H1 (cell line): ENCODE results near the gene TMEM169. TPM values are rescaled to one million over a fixed set of nuclear protein-coding genes. Genes with fewer than 3 reads are reported as not detected.

Experiments used
- CTCF ChIA-PET: fragments of 300-600 bp; sonication (Branson Sonifier 250); formaldehyde crosslinking; loops from one replicate; lab custom pipeline; 2021; ENCODE audit not compliant: partially characterized antibody; lab: Charles Lee
- POLR2A ChIA-PET: fragments of 300-600 bp; sonication (Branson Sonifier 250); formaldehyde crosslinking; loops from one replicate; lab custom pipeline; 2021; ENCODE audit warnings: inconsistent platforms; ENCODE audit not compliant: partially characterized antibody; lab: Charles Lee
- DNase-seq, 2 experiments: peaks; one replicate each; pipeline versions ENCODE4 v3.0.0 to v3.0.0-alpha.2; 2010 to 2022; ENCODE audit warnings: low spot score in 2 of 2, low read depth in 1 of 2, mixed read lengths in 1 of 2
- FAIRE-seq: peaks from 2 replicates; lab custom pipeline; 2011; peaks lifted over from hg19 to GRCh38; lab: Jason Lieb, UNC
- H2AFZ ChIP-seq: 2 replicates; pipeline ENCODE4 v1.8.1; 2012; ENCODE audit warnings: low read length, inconsistent platforms
- H2AK5ac ChIP-seq: 2 replicates; pipeline ENCODE4 v1.6.1; 2013; ENCODE audit warnings: low read depth, low read length
- H2BK120ac ChIP-seq: replicated peaks from 2 replicates; pipeline ENCODE3; 2013; ENCODE audit warnings: low read depth, low read length, inconsistent platforms
- H2BK12ac ChIP-seq: 2 replicates; pipeline ENCODE4 v1.6.1; 2013; ENCODE audit warnings: low read depth, low read length
- H2BK15ac ChIP-seq: 2 replicates; pipeline ENCODE4 v1.6.1; 2013; ENCODE audit warnings: low read length
- H2BK20ac ChIP-seq: 2 replicates; pipeline ENCODE4 v1.6.1; 2013; ENCODE audit warnings: low read length
- H2BK5ac ChIP-seq: 2 replicates; pipeline ENCODE4 v1.6.1; 2013; ENCODE audit warnings: low read depth, low read length
- H3K14ac ChIP-seq: 2 replicates; pipeline ENCODE4 v1.6.1; 2013; ENCODE audit warnings: inconsistent platforms; ENCODE audit not compliant: insufficient read length
- H3K18ac ChIP-seq: 2 replicates; pipeline ENCODE4 v1.6.1; 2013; ENCODE audit warnings: low read length; ENCODE audit errors: extremely low read depth
- H3K23ac ChIP-seq: 2 replicates; pipeline ENCODE4 v1.6.1; 2013; ENCODE audit warnings: inconsistent platforms; ENCODE audit not compliant: insufficient read length
- H3K23me2 ChIP-seq: 2 replicates; pipeline ENCODE4 v1.6.1; 2013; ENCODE audit warnings: low read depth, low read length
- H3K27ac ChIP-seq: 2 replicates; pipeline ENCODE4 v1.6.1; 2011; ENCODE audit warnings: low read depth, low read length, inconsistent platforms
- H3K27me3 ChIP-seq, 4 experiments: replicated peaks in 1 of 4; 1 replicate in 1 of 4; 2 replicates in 3 of 4; pipeline versions ENCODE4 v1.6.1 to v1.8.1; 2011 to 2013; ENCODE audit warnings: low read length in 3 of 4, mild to moderate bottlenecking in 3 of 4, inconsistent platforms in 2 of 4, mixed read lengths in 2 of 4, moderate library complexity in 1 of 4; ENCODE audit not compliant: control insufficient read depth in 3 of 4, insufficient read depth in 3 of 4; ENCODE audit errors: extremely low read depth in 1 of 4
- H3K36me3 ChIP-seq, 4 experiments: 2 replicates each; pipeline versions ENCODE4 v1.6.1 to v1.8.1; 2011 to 2013; ENCODE audit warnings: mild to moderate bottlenecking in 4 of 4, low read length in 3 of 4, moderate library complexity in 2 of 4, control low read depth in 1 of 4, inconsistent platforms in 1 of 4; ENCODE audit not compliant: insufficient read depth in 4 of 4, control insufficient read depth in 2 of 4
- H3K4ac ChIP-seq: replicated peaks from 2 replicates; pipeline ENCODE3; 2013; ENCODE audit warnings: low read length, low read depth, mixed read lengths, inconsistent platforms; ENCODE audit not compliant: insufficient read length
- H3K4me1 ChIP-seq, 4 experiments: replicated peaks in 1 of 4; 1 replicate in 1 of 4; 2 replicates in 3 of 4; pipeline versions ENCODE4 v1.6.1 to v1.8.1; 2011 to 2013; ENCODE audit warnings: low read length in 3 of 4, inconsistent platforms in 2 of 4, mixed read lengths in 1 of 4; ENCODE audit not compliant: insufficient read depth in 4 of 4, control insufficient read depth in 3 of 4
- H3K4me2 ChIP-seq, 2 experiments: 2 replicates each; pipeline versions ENCODE4 v1.6.1 to v1.8.1; 2011 to 2013; ENCODE audit warnings: low read depth in 2 of 2, low read length in 2 of 2, control low read depth in 1 of 2, inconsistent platforms in 1 of 2, mild to moderate bottlenecking in 1 of 2; ENCODE audit not compliant: insufficient read depth in 1 of 2
- H3K4me3 ChIP-seq, 4 experiments: fragments of 200-600, 300-600 bp in 1 of 4; sonication (generic), shearing (Covaris generic), sonication (Bioruptor Twin) in 1 of 4; 2 replicates each; pipeline versions ENCODE4 v1.5.1 to v1.8.1; 2011 to 2016; ENCODE audit warnings: low read length in 4 of 4, low read depth in 3 of 4, control low read depth in 2 of 4, inconsistent platforms in 2 of 4, mild to moderate bottlenecking in 2 of 4, mixed read lengths in 1 of 4, moderate library complexity in 1 of 4; ENCODE audit not compliant: insufficient read depth in 2 of 4; ENCODE audit errors: extremely low read depth in 1 of 4
- H3K56ac ChIP-seq: replicated peaks from 2 replicates; pipeline ENCODE3; 2013; ENCODE audit warnings: low read depth, mild to moderate bottlenecking, mixed read lengths, low read length, inconsistent platforms; ENCODE audit not compliant: insufficient read length
- H3K79me1 ChIP-seq: 2 replicates; pipeline ENCODE4 v1.6.1; 2013; ENCODE audit warnings: low read depth, low read length, control low read depth
- H3K79me2 ChIP-seq, 2 experiments: 2 replicates each; pipeline versions ENCODE4 v1.6.1 to v1.8.1; 2012 to 2013; ENCODE audit warnings: low read length in 2 of 2, mild to moderate bottlenecking in 2 of 2, inconsistent platforms in 1 of 2; ENCODE audit not compliant: insufficient read depth in 2 of 2, control insufficient read depth in 1 of 2
- H3K9ac ChIP-seq, 4 experiments: replicated peaks in 1 of 4; 1 replicate in 1 of 4; 2 replicates in 3 of 4; pipeline versions ENCODE4 v1.6.1 to v1.8.1; 2011 to 2013; ENCODE audit warnings: low read depth in 3 of 4, low read length in 3 of 4, control low read depth in 2 of 4, mild to moderate bottlenecking in 2 of 4, moderate library complexity in 2 of 4, inconsistent platforms in 1 of 4; ENCODE audit errors: extremely low read depth in 1 of 4
- H3K9me3 ChIP-seq, 2 experiments: 2 replicates each; pipeline versions ENCODE4 v1.6.1 to v1.8.1; 2012 to 2013; ENCODE audit warnings: mild to moderate bottlenecking in 2 of 2, moderate library complexity in 2 of 2, control low read depth in 1 of 2, inconsistent platforms in 1 of 2, low read depth in 1 of 2, low read length in 1 of 2, mixed read lengths in 1 of 2; ENCODE audit not compliant: insufficient read depth in 2 of 2
- H4K20me1 ChIP-seq, 2 experiments: replicated peaks in 1 of 2; 2 replicates each; pipeline versions ENCODE3 to v1.8.1; 2011 to 2013; ENCODE audit warnings: inconsistent platforms in 2 of 2, low read length in 2 of 2, mild to moderate bottlenecking in 1 of 2; ENCODE audit not compliant: insufficient read depth in 2 of 2, control insufficient read depth in 1 of 2
- H4K5ac ChIP-seq: 2 replicates; pipeline ENCODE4 v1.6.1; 2013; ENCODE audit warnings: low read length, low read depth, mixed read lengths, inconsistent platforms; ENCODE audit not compliant: insufficient read length
- H4K8ac ChIP-seq: 2 replicates; pipeline ENCODE4 v1.8.0; 2013; ENCODE audit warnings: mild to moderate bottlenecking, moderate library complexity, low read length, inconsistent platforms; ENCODE audit not compliant: insufficient read depth; ENCODE audit errors: extremely low read depth
- H4K91ac ChIP-seq: replicated peaks from 2 replicates; pipeline ENCODE3; 2013; ENCODE audit warnings: low read length, mixed read lengths, inconsistent platforms; ENCODE audit not compliant: insufficient read length
- ATF3 ChIP-seq: IDR thresholded peaks from 2 replicates; pipeline ENCODE4 v1.6.1; 2011; ENCODE audit warnings: low read depth, mild to moderate bottlenecking, low read length; ENCODE audit not compliant: insufficient read depth
- BACH1 ChIP-seq: IDR thresholded peaks from 2 replicates; pipeline ENCODE4 v1.6.1; 2012; ENCODE audit warnings: low read length, improper control_type of control experiment
- FOSL1 ChIP-seq: IDR thresholded peaks from 2 replicates; pipeline ENCODE4 v1.6.1; 2011; ENCODE audit warnings: mild to moderate bottlenecking, low read depth, low read length, moderate library complexity; ENCODE audit not compliant: insufficient read depth
- HDAC6 ChIP-seq: IDR thresholded peaks from one replicate; pipeline ENCODE4 v1.7.1; 2012; ENCODE audit warnings: low read depth, mild to moderate bottlenecking, inconsistent platforms, low read length, moderate library complexity
- KDM4A ChIP-seq: IDR thresholded peaks from one replicate; pipeline ENCODE4 v1.7.1; 2012; ENCODE audit warnings: low read depth, mild to moderate bottlenecking, moderate library complexity, low read length, inconsistent platforms; ENCODE audit not compliant: severe bottlenecking
- MAX ChIP-seq: IDR thresholded peaks from 2 replicates; pipeline ENCODE4 v1.6.1; 2012; ENCODE audit warnings: inconsistent platforms
- POLR2A ChIP-seq, 2 experiments: IDR thresholded peaks; 1 replicate in 1 of 2; 2 replicates in 1 of 2; pipeline ENCODE4 v1.6.1; 2011; ENCODE audit warnings: low read depth in 2 of 2, low read length in 2 of 2, mild to moderate bottlenecking in 2 of 2; ENCODE audit errors: control extremely low read depth in 1 of 2
- POU5F1 ChIP-seq: IDR thresholded peaks from 2 replicates; pipeline ENCODE4 v1.6.1; 2011; ENCODE audit warnings: low read depth, mild to moderate bottlenecking, low read length, moderate library complexity
- RAD21 ChIP-seq, 2 experiments: IDR thresholded peaks in 1 of 2; conservative IDR thresholded peaks in 1 of 2; 2 replicates each; pipeline ENCODE4 v1.6.1; 2011; ENCODE audit warnings: low read depth in 2 of 2, low read length in 2 of 2, improper control_type of control experiment in 1 of 2, inconsistent platforms in 1 of 2, mild to moderate bottlenecking in 1 of 2, moderate library complexity in 1 of 2
- SIN3A ChIP-seq, 2 experiments: IDR thresholded peaks in 1 of 2; conservative IDR thresholded peaks in 1 of 2; 2 replicates each; pipeline ENCODE4 v1.6.1; 2011 to 2012; ENCODE audit warnings: low read length in 2 of 2, improper control_type of control experiment in 1 of 2, low read depth in 1 of 2, mild to moderate bottlenecking in 1 of 2
- SP1 ChIP-seq: IDR thresholded peaks from 2 replicates; pipeline ENCODE4 v1.6.1; 2011; ENCODE audit warnings: low read depth, low read length
- SP2 ChIP-seq: IDR thresholded peaks from 2 replicates; pipeline ENCODE4 v1.6.1; 2012; ENCODE audit warnings: mild to moderate bottlenecking, low read length, inconsistent platforms
- WGBS, 2 experiments: shearing (Covaris generic) in 1 of 2; methylation state at CpG; one replicate each; pipeline versions ENCODE4 v1.1.6 to v1.1.7; 2013 to 2015; ENCODE audit warnings: low lambda C conversion rate in 2 of 2, mixed read lengths in 2 of 2, inconsistent platforms in 1 of 2, low coverage in 1 of 2, missing lambda C conversion rate in 1 of 2; ENCODE audit not compliant: insufficient replicate concordance in 2 of 2, insufficient coverage in 1 of 2, insufficient read length in 1 of 2; ENCODE audit errors: extremely low coverage in 1 of 2, missing lambda C conversion rate in 1 of 2; 5-methylcytosine and 5-hydroxymethylcytosine counted together
- polyA plus RNA-seq, 7 experiments: library from polyadenylated mRNA; depleted of rRNA in 3 of 7; stranded (reverse) in 5 of 7; unstranded in 2 of 7; fragments of >200 nt in 5 of 7; fragments of 200-250 nt in 2 of 7; gene quantifications; 1 replicate in 5 of 7; 2 replicates in 1 of 7; 4 replicates in 1 of 7; pipeline versions ENCODE4 v1.2.1 to v1.2.3, GENCODE V29; 2011 to 2013; ENCODE audit warnings: missing spikeins in 2 of 7, mixed read lengths in 2 of 7
- total RNA-seq: library from RNA; stranded (reverse); fragmentation: NEBNext Ultra II Directional; extraction: Animal tissue kit (Norgen Biotek cat#: 25700); gene quantifications from 2 replicates; pipeline ENCODE4 v1.2.1, GENCODE V29; 2021

Gene TMEM169
- total and polyA plus RNA-seq, 2 of the 8 experiments (the other 6 are each of a cell fraction or from before 2014, with no cell fraction given), result 0.41 to 2.4 TPM

- DNase-seq (no peak), FAIRE-seq (no peak)
- no peaks in the 10 kb centered on the region for H3K27me3 ChIP-seq
- no peak overlapping the region for H4K8ac ChIP-seq
- peaks cover 6% of the 10 kb centered on the region for H3K23me2 ChIP-seq
- H3K18ac ChIP-seq, result no peak overlapping the region
- H3K23ac ChIP-seq, result no peak overlapping the region
- no peak overlapping the region for H2BK15ac ChIP-seq
- POLR2A ChIA-PET, result interaction anchor here (1.0 kb wide), 1 partner anchor 21 kb away, joined by 3 read pairs; no protein-coding TSS in a partner anchor
- H3K4me3 ChIP-seq, result no peak overlapping the region
- no peak overlapping the region for H2BK5ac ChIP-seq
- 89% methylated on average over 2 of the region's 2 CpGs; no CpG with 5 or more reads in 1 of the 2 experiments for WGBS, 2 experiments
- no peak overlapping the region for H3K4ac ChIP-seq
- H3K9me3 ChIP-seq, result no peaks in the 10 kb centered on the region
- peaks cover 3 to 15% (median 14%) of the 10 kb centered on the region in 4 experiments; a peak in 5 of 7 replicates for H3K4me1 ChIP-seq
- no peak overlapping the region for H4K5ac ChIP-seq
- no peaks in the 10 kb centered on the region; the same call in 1 of the 2 replicates for H3K79me1 ChIP-seq
- no peaks in the 10 kb centered on the region for H3K36me3 ChIP-seq
- H3K79me2 ChIP-seq, result 0 out of 4 replicates have a peak, but pooled peaks cover 0 to 9% of the 10 kb centered on the region in 2 experiments
- no peak overlapping the region for H2BK20ac ChIP-seq
- no peak overlapping the region for H3K9ac ChIP-seq
- H2BK12ac ChIP-seq, result no peak overlapping the region
- no peak overlapping the region for H2BK120ac ChIP-seq
- H4K20me1 ChIP-seq, result peaks cover 0 to 1% of the 10 kb centered on the region in 2 experiments
- H2AFZ ChIP-seq, result no peak overlapping the region
- H3K56ac ChIP-seq, result no peak overlapping the region
- H4K91ac ChIP-seq, result no peak overlapping the region
- H2AK5ac ChIP-seq, result no peak overlapping the region
- H3K4me2 ChIP-seq, result no peak overlapping the region
- CTCF ChIA-PET, result interaction anchor here (1.2 kb wide), 1 partner anchor 18 kb away, joined by 3 read pairs; no protein-coding TSS in a partner anchor
- no peak overlapping the region for H3K27ac ChIP-seq
- no peak overlapping the region for H3K14ac ChIP-seq
- TF ChIP-seq POLR2A (IDR thresholded peaks at IDR 0.05; ENCODE audit: control extremely low read depth in 1 of 2, low read depth in 2 of 2, low read length in 2 of 2) (no peak), ATF3 (no peak), SIN3A (conservative IDR thresholded peaks at IDR 0.05 in 1 of 2, IDR thresholded peaks at IDR 0.05 in 1 of 2; ENCODE audit: low read depth in 1 of 2, low read length in 2 of 2) (no peak), POU5F1 (no peak), SP2 (no peak), RAD21 (IDR thresholded peaks at IDR 0.05 in 1 of 2, conservative IDR thresholded peaks at IDR 0.05 in 1 of 2; ENCODE audit: low read depth in 2 of 2, low read length in 2 of 2) (no peak), BACH1 (no peak), SP1 (no peak), KDM4A (no peak), FOSL1 (no peak), HDAC6 (no peak), MAX (no peak)
Measured at GRCh38 chr2:216086207-216086893, 4.6 kb downstream of the TMEM169 start.
